Measurements from ENCODE around the gene VEGFC. TPM values are rescaled to one million over a fixed set of nuclear protein-coding genes. Genes with fewer than 3 reads are reported as not detected.

VEGFC gene
- total and polyA plus RNA-seq, 7 donors, result 2.4 to 11.1 (median 4.8) TPM; not detected in 1

GRCh38 chr4:176653401-176654220 lies 139.1 kb downstream of the VEGFC start:
- DNase-seq, result no peak
- intact Hi-C loops (cut with DNase I), result no loop called here
- H3K27ac ChIP-seq, result no peak overlapping the region

GRCh38 chr4:176646311-176646710 lies 146.4 kb downstream of the VEGFC start:
- no peak overlapping the region for H3K27ac ChIP-seq
- intact Hi-C loops (cut with DNase I), result no loop called here
- TF ChIP-seq POLR2AphosphoS5 (IDR thresholded peaks at IDR 0.05), result no peak
- no peak for TF ChIP-seq POLR2A (IDR thresholded peaks at IDR 0.05)
- no peak for TF ChIP-seq CTCF (IDR thresholded peaks at IDR 0.05)
- TF ChIP-seq EP300 (IDR thresholded peaks at IDR 0.05), result no peak
- H3K4me3 ChIP-seq, result no peak overlapping the region
- no peaks in the 10 kb centered on the region for H3K36me3 ChIP-seq
- H3K4me1 ChIP-seq, result no peaks in the 10 kb centered on the region
- no peaks in the 10 kb centered on the region for H3K27me3 ChIP-seq
- 69 to 80% methylated on average over 1 of the region's 1 CpG for WGBS, 2 donors
- DNase-seq, result no peak
- no peaks in the 10 kb centered on the region for H3K9me3 ChIP-seq

More at GRCh38 chr4:176653401-176654220, 139.1 kb downstream of the VEGFC start:
- TF ChIP-seq POLR2AphosphoS5 (IDR thresholded peaks at IDR 0.05), result no peak
- TF ChIP-seq CTCF (IDR thresholded peaks at IDR 0.05), result no peak
- TF ChIP-seq POLR2A (IDR thresholded peaks at IDR 0.05), result no peak
- no peak for TF ChIP-seq EP300 (IDR thresholded peaks at IDR 0.05)
- H3K9me3 ChIP-seq, result no peaks in the 10 kb centered on the region
- no peaks in the 10 kb centered on the region for H3K27me3 ChIP-seq
- H3K36me3 ChIP-seq, result no peaks in the 10 kb centered on the region
- peaks cover 0 to 18% (median 7%) of the 10 kb centered on the region in 4 donors for H3K4me1 ChIP-seq
- no peak overlapping the region for H3K4me3 ChIP-seq
- WGBS, 2 donors, result 11 to 57% methylated on average over 1 of the region's 1 CpG

DNA sequence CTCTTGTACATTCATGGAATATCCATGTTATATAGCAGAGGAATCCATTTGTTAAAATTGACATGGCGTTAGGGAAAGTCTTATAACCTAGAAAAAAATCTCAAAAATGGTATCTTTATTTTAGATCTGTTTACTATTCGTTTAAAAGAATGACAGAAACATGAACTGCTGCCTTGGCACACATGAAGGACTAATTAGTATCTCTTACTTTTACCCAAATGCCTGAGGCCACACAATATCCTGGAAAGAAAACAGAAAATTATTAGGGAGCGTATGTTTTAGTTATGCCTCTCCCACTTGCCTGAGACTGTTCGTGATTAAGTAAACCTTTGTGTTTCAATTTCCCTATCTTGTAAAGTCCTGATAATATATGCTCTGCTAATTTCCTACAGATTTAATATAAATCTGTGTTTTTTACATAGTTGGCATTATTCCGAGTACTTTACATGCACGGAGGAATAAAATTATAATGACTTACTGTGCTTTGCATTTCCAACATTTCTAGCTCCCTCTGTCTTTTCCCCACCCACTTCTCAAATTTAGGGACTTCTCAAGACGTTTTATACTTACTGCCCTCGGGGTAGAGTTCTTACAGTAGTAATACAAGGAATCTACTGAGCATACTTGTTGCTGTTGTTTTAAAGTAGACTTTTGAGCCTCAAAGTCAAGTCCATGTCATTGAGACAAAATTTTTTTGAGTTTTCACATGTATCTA lies 147.3 kb downstream of the VEGFC start:
- Histone ChIP-seq H3K4me1 (no peaks in the 10 kb centered on the region), H3K27ac (no peak overlapping the region), H3K36me3 (no peaks in the 10 kb centered on the region), H3K4me3 (no peak overlapping the region), H3K9me3 (no peaks in the 10 kb centered on the region), H3K27me3 (no peaks in the 10 kb centered on the region)
- no peak for TF ChIP-seq CTCF (IDR thresholded peaks at IDR 0.05)
- no peak for TF ChIP-seq POLR2AphosphoS5 (IDR thresholded peaks at IDR 0.05)
- no peak for TF ChIP-seq EP300 (IDR thresholded peaks at IDR 0.05)
- no peak for TF ChIP-seq POLR2A (IDR thresholded peaks at IDR 0.05)
- intact Hi-C loops (cut with DNase I), result no loop called here
- 66 to 78% methylated on average over 8 of the region's 8 CpGs for whole genome bisulfite sequencing, 2 donors
- DNase-seq, result no peak

DNA sequence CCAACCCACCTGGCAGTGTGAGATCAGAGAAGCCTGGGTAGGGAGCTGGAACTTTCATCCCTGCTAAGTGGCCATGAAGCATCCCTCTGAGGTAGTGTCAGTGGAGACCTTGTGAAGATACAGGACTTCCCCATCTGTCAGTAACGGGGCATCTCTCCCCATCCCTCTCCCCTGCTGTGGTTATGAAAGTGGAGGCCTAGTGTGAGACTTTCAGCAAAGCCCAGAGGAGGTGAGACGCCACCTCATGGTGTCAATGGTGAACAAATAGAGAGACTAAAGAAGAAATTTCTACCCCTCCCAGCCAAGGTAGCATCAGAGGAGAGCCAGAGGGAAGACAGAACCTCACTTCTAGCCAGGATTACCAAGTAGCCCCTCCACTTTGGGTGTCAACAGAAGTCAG lies 150.2 kb downstream of the VEGFC start:
- intact Hi-C loops (cut with DNase I), result no loop called here
- H3K27me3 ChIP-seq, result no peaks in the 10 kb centered on the region
- H3K27ac ChIP-seq, result no peak overlapping the region
- no peaks in the 10 kb centered on the region for H3K36me3 ChIP-seq
- 32 to 66% methylated on average over 2 of the region's 2 CpGs for WGBS, 2 donors
- H3K9me3 ChIP-seq, result no peaks in the 10 kb centered on the region
- no peaks in the 10 kb centered on the region for H3K4me1 ChIP-seq
- no peak for DNase-seq
- H3K4me3 ChIP-seq, result no peak overlapping the region
- TF ChIP-seq CTCF (IDR thresholded peaks at IDR 0.05), result no peak
